ENCODE results near the gene SIM2.

The SIM2 gene

GRCh38 chr21:36697060-36697850 is 1.7 kb upstream of the SIM2 start:
- CTCF ChIA-PET = no interaction called here
- H3K4me3 ChIP-seq (ENCODE audit: low read depth, low read length) = no peak overlapping the region
- no peak for TF ChIP-seq CTCF (IDR thresholded peaks at IDR 0.05; ENCODE audit: insufficient read depth, low read length, missing control alignments)
- no peak for DNase-seq (ENCODE audit: low read depth, low spot score)
- POLR2A ChIA-PET = no interaction called here

- ChIA-PET CTCF (no interaction called here), POLR2A (no interaction called here)
- DNase-seq (ENCODE audit: low read depth, low spot score) = no peak
- TF ChIP-seq CTCF (IDR thresholded peaks at IDR 0.05; ENCODE audit: insufficient read depth, low read length, missing control alignments) = no peak
- peak overlapping the region; percentile 45 for H3K4me3 ChIP-seq (ENCODE audit: low read depth, low read length)
These were observed 997 bp upstream of the SIM2 start for GRCh38 chr21:36697851-36698384.

- DNase-seq (ENCODE audit: low read depth, low spot score) = no peak
- ChIA-PET CTCF (no interaction called here), POLR2A (no interaction called here)
- H3K4me3 ChIP-seq (ENCODE audit: low read depth, low read length) = peak overlapping the region; percentile 45
- TF ChIP-seq CTCF (IDR thresholded peaks at IDR 0.05; ENCODE audit: insufficient read depth, low read length, missing control alignments) = no peak
These were observed 432 bp upstream of the SIM2 start for GRCh38 chr21:36698385-36698980.

GRCh38 chr21:36699546-36700294 is 805 bp downstream of the SIM2 start:
- POLR2A ChIA-PET = no interaction called here
- H3K4me3 ChIP-seq (ENCODE audit: low read depth, low read length) = peak overlapping the region; percentile 48
- DNase-seq (ENCODE audit: low read depth, low spot score) = no peak
- no peak for TF ChIP-seq CTCF (IDR thresholded peaks at IDR 0.05; ENCODE audit: insufficient read depth, low read length, missing control alignments)
- CTCF ChIA-PET = interaction anchor here (1.5 kb wide), 1 partner anchor 69 kb away, joined by 5 read pairs; no protein-coding TSS in a partner anchor

GRCh38 chr21:36700295-36700970 is 1.5 kb downstream of the SIM2 start:
- DNase-seq (ENCODE audit: low read depth, low spot score) = no peak
- TF ChIP-seq CTCF (IDR thresholded peaks at IDR 0.05; ENCODE audit: insufficient read depth, low read length, missing control alignments) = no peak
- POLR2A ChIA-PET = no interaction called here
- CTCF ChIA-PET = interaction anchor here (1.1 to 2.7 kb wide), 4 partner anchors 11 to 197 kb away, joined by 3 to 10 read pairs (median 4); no protein-coding TSS in a partner anchor
- H3K4me3 ChIP-seq (ENCODE audit: low read depth, low read length) = peak overlapping the region; percentile 48
